Activated naive CD4-positive, alpha-beta T cell (primary cell): Measurements from ENCODE around the gene INF2.

Experiments used
- DNase-seq, 4 experiments: peaks; one replicate each; lab custom pipeline; 2025; lab: John Stamatoyannopoulos, UW

The INF2 gene

GRCh38 chr14:104751539-104752422 lies 62.4 kb downstream of the INF2 start:
- DNase-seq: no peak

GRCh38 chr14:104752423-104752734 lies 63.0 kb downstream of the INF2 start:
- DNase-seq: no peak

GRCh38 chr14:104752735-104753527 lies 63.5 kb downstream of the INF2 start, which contains the start of gene SIVA1:
SIVA1 (plus strand) TSS chr14:104753147; CDS start chr14:104753202, 55 bp downstream.
- DNase-seq: peak; percentile 99 to 100 (median 100)

- no peak for DNase-seq
Measured at GRCh38 chr14:104753528-104754212, 64.3 kb downstream of the INF2 start.

GRCh38 chr14:104754213-104754851 lies 64.9 kb downstream of the INF2 start:
- DNase-seq: no peak

- DNase-seq: no peak
Measured at GRCh38 chr14:104755621-104756020, 66.2 kb downstream of the INF2 start.

GRCh38 chr14:104756477-104757237 lies 67.2 kb downstream of the INF2 start:
- DNase-seq: no peak

GRCh38 chr14:104757238-104757585 lies 67.8 kb downstream of the INF2 start:
- no peak for DNase-seq

GRCh38 chr14:104757681-104758392 lies 68.4 kb downstream of the INF2 start:
- DNase-seq: no peak

GRCh38 chr14:104758981-104759969 lies 69.9 kb downstream of the INF2 start:
- DNase-seq: no peak

GRCh38 chr14:104765517-104765916 lies 76.1 kb downstream of the INF2 start:
- DNase-seq: no peak

- no peak for DNase-seq
Measured at GRCh38 chr14:104766256-104766862, 76.9 kb downstream of the INF2 start.

GRCh38 chr14:104766863-104767633 lies 77.6 kb downstream of the INF2 start:
- DNase-seq: no peak

GRCh38 chr14:104767634-104767918 lies 78.2 kb downstream of the INF2 start:
- DNase-seq: no peak

- DNase-seq: peak; percentile 85 to 96 (median 91)
Measured at GRCh38 chr14:104768437-104769323, 79.3 kb downstream of the INF2 start.

- DNase-seq: no peak
Measured at GRCh38 chr14:104769324-104770071, 80.1 kb downstream of the INF2 start.
